Karpas-422 (cell line): ENCODE measurements around the gene BBS9. TPM values are rescaled to one million over a fixed set of nuclear protein-coding genes. Genes with fewer than 3 reads are reported as not detected.

Experiments
- DNase-seq: peaks from one replicate; pipeline ENCODE4 v3.0.0-alpha.2; 2015
- H2AFZ ChIP-seq: fragments of 200-600 bp; sonication (generic); 2 replicates; pipeline ENCODE4 v1.6.1; 2014; ENCODE audit warnings: antibody characterized with exemption, low read length, mixed read lengths
- H3K27ac ChIP-seq: fragments of 200-600 bp; sonication (generic); 2 replicates; pipeline ENCODE4 v1.5.1; 2014; ENCODE audit warnings: mild to moderate bottlenecking, low read length, moderate library complexity
- H3K27me3 ChIP-seq: fragments of 200-600 bp; sonication (generic); 2 replicates; pipeline ENCODE4 v1.6.1; 2014; ENCODE audit warnings: low read length, mixed read lengths
- H3K36me3 ChIP-seq: fragments of 200-600 bp; sonication (generic); 2 replicates; pipeline ENCODE4 v1.6.1; 2014; ENCODE audit warnings: low read length, mixed read lengths; ENCODE audit not compliant: insufficient read depth
- H3K4me1 ChIP-seq: fragments of 200-600 bp; sonication (generic); 2 replicates; pipeline ENCODE4 v1.6.1; 2014; ENCODE audit warnings: mild to moderate bottlenecking, low read length, mixed read lengths
- H3K4me2 ChIP-seq: fragments of 200-600 bp; sonication (generic); 2 replicates; pipeline ENCODE4 v1.6.1; 2014; ENCODE audit warnings: low read length, low read depth, mild to moderate bottlenecking; ENCODE audit not compliant: poor library complexity, severe bottlenecking
- H3K4me3 ChIP-seq: fragments of 200-600 bp; sonication (generic); 2 replicates; pipeline ENCODE4 v1.5.1; 2014; ENCODE audit warnings: mild to moderate bottlenecking, antibody characterized with exemption, low read length, mixed read lengths
- H3K79me2 ChIP-seq: fragments of 200-600 bp; sonication (generic); 2 replicates; pipeline ENCODE4 v1.6.1; 2014; ENCODE audit warnings: mild to moderate bottlenecking, low read length, mixed read lengths
- H3K9ac ChIP-seq: fragments of 200-600 bp; sonication (generic); 2 replicates; pipeline ENCODE4 v1.6.0; 2014; ENCODE audit warnings: low read length
- H3K9me2 ChIP-seq: fragments of 200-600 bp; sonication (generic), shearing (Covaris generic); replicated peaks from 2 replicates; pipeline ENCODE4 v1.6.0; 2014; ENCODE audit warnings: mild to moderate bottlenecking, low read length, moderate library complexity; ENCODE audit not compliant: insufficient read depth
- H3K9me3 ChIP-seq: fragments of 300-700, 200-600 bp; sonication (generic); 2 replicates; pipeline ENCODE4 v1.6.1; 2014; ENCODE audit warnings: low read length, mixed read lengths
- H4K20me1 ChIP-seq: fragments of 200-600 bp; sonication (generic); 2 replicates; pipeline ENCODE4 v1.6.1; 2014; ENCODE audit warnings: mild to moderate bottlenecking, antibody characterized with exemption, low read length, low read depth; ENCODE audit not compliant: insufficient read depth
- total RNA-seq: library from RNA; depleted of rRNA; stranded (reverse); fragments of >200 nt; shearing (Covaris generic); gene quantifications from 2 replicates; pipeline ENCODE4 v1.2.3, GENCODE V29; 2014; ENCODE audit warnings: low replicate concordance

BBS9 gene
- total RNA-seq, 1 experiment from 2014 or later: 13.0 TPM

DNA sequence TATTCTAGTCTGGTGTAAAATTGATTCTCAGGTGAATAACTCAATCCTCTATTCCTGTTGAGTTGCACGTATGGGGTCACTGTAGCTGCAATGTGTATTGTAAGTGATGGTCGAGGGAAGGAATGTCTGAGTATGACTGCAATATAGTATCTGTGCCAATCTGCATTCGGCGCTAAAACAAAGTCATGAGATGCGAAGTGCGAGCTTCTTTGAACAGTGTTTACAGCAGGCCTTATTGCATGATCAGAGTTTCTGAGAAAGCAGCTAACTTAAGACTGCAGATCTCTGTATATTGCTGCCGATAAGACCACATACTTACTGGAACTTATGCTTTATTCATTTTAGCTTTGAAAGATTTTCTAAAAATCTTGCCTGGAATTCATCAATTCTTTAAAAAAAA lies 434.3 kb downstream of the BBS9 start:
- Histone ChIP-seq H4K20me1 (no peaks in the 10 kb centered on the region), H3K27ac (no peak overlapping the region), H2AFZ (no peak overlapping the region), H3K4me1 (no peaks in the 10 kb centered on the region), H3K36me3 (no peaks in the 10 kb centered on the region), H3K27me3 (no peaks in the 10 kb centered on the region), H3K79me2 (no peaks in the 10 kb centered on the region), H3K4me3 (no peak overlapping the region), H3K9me3 (no peaks in the 10 kb centered on the region), H3K9ac (no peak overlapping the region), H3K4me2 (no peak overlapping the region), H3K9me2 (no peaks in the 10 kb centered on the region)
- DNase-seq: no peak

DNA sequence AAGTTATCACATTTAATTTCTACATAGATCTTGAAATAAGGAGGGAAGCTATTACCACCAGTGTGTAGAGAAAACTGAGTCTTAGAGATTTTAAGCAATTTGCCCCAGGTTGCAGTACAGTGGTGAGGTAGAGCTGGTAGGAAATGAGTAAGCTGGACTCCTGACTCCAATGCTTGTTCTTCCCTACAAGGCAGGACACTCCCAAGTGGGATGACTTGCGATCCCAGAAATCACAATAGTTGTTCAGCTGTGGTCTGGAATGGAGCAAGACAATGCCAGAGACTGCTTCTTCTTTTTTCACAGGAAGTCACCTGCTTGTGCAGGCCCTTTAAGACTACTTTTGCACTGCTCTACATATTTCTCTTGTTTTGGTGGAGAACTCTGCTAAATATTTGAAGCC lies 448.8 kb downstream of the BBS9 start:
- Histone ChIP-seq H3K9me2 (no peaks in the 10 kb centered on the region), H3K9ac (no peak overlapping the region), H4K20me1 (no peaks in the 10 kb centered on the region), H3K9me3 (no peaks in the 10 kb centered on the region), H3K27ac (no peak overlapping the region), H2AFZ (no peak overlapping the region), H3K4me3 (no peak overlapping the region), H3K4me2 (no peak overlapping the region), H3K36me3 (no peaks in the 10 kb centered on the region), H3K4me1 (no peaks in the 10 kb centered on the region), H3K79me2 (no peaks in the 10 kb centered on the region), H3K27me3 (no peaks in the 10 kb centered on the region)
- no peak for DNase-seq

DNA sequence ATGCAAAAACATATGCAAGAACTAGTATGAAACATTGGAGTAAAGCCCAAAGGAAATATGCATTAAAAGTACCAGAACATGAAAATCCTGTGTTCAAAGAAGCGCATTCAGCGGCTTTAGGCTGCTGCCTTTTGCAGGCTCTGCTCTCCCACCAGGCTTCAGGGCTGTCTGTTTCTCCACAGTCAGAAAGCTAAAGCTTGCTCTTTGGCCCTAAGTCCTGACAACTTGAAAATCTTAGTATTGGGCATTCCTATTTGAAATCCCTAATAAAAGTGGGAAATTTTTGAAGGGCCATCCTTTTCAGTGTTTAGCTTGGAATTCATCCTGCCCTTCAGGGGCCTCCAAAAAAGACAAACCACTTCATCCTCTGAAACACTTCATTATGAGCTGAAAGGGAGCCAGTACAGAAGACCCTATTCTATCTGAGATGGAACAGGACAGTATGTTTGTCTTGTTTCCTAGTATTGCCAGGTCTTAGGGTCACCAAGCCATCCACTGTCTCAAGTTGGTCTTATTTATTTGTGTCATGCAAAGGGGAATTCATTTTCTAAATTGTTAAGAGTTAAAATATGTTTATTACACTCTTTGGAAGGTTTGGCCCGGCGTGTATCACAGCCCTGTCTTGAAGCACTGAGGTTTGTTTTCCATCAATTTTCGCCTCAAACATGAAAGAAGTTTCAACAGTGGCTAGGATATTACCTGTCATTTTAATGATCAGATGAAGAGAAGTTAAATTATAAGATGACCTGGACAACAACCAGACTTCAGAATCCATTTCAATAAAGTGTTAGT lies 449.7 kb downstream of the BBS9 start:
- no peaks in the 10 kb centered on the region for H4K20me1 ChIP-seq
- H3K27me3 ChIP-seq: no peaks in the 10 kb centered on the region
- DNase-seq: no peak
- no peaks in the 10 kb centered on the region for H3K9me3 ChIP-seq
- no peaks in the 10 kb centered on the region for H3K9me2 ChIP-seq
- H3K4me2 ChIP-seq: no peak overlapping the region
- H3K27ac ChIP-seq: no peak overlapping the region
- no peaks in the 10 kb centered on the region for H3K79me2 ChIP-seq
- no peak overlapping the region for H2AFZ ChIP-seq
- no peak overlapping the region for H3K9ac ChIP-seq
- no peak overlapping the region for H3K4me3 ChIP-seq
- no peaks in the 10 kb centered on the region for H3K36me3 ChIP-seq
- no peaks in the 10 kb centered on the region for H3K4me1 ChIP-seq

DNA sequence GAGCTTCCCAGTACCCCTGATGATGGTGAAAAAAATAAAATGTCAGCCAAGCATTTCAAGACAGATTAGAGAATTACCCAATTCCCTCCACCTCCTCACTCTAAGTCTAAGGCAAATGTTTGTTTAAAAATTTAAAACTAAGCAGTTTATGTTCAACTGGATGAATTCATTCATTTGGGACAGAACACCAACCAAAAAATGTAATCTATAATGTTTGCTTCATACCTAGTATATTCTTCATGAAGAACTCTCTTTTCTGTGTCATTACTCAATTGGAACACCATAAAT lies 450.3 kb downstream of the BBS9 start:
- no peak for DNase-seq

DNA sequence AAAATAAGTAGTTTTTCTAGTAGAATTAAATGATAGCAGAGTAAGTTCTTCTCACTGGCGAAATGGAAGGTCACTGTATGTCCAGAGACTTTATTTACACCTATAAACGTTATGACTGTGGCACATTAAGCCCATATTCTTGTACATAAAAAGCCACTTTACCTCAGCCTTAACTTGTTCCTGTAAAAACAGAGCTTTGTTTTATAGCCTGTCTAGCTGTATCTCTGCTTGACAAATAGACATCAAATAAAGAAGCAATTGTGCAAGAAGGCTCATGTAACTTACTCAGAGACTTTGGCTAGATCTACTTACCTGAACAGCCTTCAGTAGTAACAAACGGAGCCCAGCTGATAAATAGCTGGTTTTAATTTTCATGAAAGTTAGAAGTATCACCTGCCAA lies 451.9 kb downstream of the BBS9 start:
- no peaks in the 10 kb centered on the region for H4K20me1 ChIP-seq
- no peak overlapping the region for H2AFZ ChIP-seq
- H3K79me2 ChIP-seq: no peaks in the 10 kb centered on the region
- no peak overlapping the region for H3K4me2 ChIP-seq
- no peaks in the 10 kb centered on the region for H3K9me3 ChIP-seq
- no peak for DNase-seq
- no peak overlapping the region for H3K27ac ChIP-seq
- no peaks in the 10 kb centered on the region for H3K27me3 ChIP-seq
- H3K4me3 ChIP-seq: no peak overlapping the region
- no peaks in the 10 kb centered on the region for H3K4me1 ChIP-seq
- no peak overlapping the region for H3K9ac ChIP-seq
- H3K9me2 ChIP-seq: no peaks in the 10 kb centered on the region
- no peaks in the 10 kb centered on the region for H3K36me3 ChIP-seq

More for the DNA sequence above, 450.3 kb downstream of the BBS9 start:
- Histone ChIP-seq H3K27ac (no peak overlapping the region), H3K27me3 (no peaks in the 10 kb centered on the region), H3K79me2 (no peaks in the 10 kb centered on the region), H4K20me1 (no peaks in the 10 kb centered on the region), H3K36me3 (no peaks in the 10 kb centered on the region), H2AFZ (no peak overlapping the region), H3K4me1 (no peaks in the 10 kb centered on the region), H3K9me2 (no peaks in the 10 kb centered on the region), H3K9ac (no peak overlapping the region), H3K4me3 (no peak overlapping the region), H3K9me3 (no peaks in the 10 kb centered on the region), H3K4me2 (no peak overlapping the region)

DNA sequence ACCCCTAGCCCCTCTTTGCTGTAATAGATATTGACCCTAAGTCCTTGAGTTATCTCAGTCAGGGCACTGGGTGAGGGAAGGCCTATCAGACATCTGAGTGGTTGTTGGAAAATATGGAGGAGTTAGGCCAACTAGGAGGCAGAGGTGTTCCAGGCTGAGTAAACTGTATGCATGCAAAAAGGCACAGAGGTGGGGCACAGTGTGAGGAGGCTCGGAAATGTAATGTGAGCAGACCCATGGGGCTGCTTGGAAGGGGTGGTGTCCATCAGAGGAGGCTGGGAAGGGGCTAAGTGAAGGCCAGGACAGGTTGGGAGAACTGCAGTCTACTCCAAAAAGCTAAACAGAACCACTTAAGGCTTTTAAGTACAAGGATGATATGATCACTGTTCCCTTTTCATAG lies 452.7 kb downstream of the BBS9 start:
- Histone ChIP-seq H3K9me2 (no peaks in the 10 kb centered on the region), H3K27me3 (no peaks in the 10 kb centered on the region), H4K20me1 (no peaks in the 10 kb centered on the region), H3K79me2 (no peaks in the 10 kb centered on the region), H3K27ac (no peak overlapping the region), H3K36me3 (no peaks in the 10 kb centered on the region), H3K4me3 (no peak overlapping the region), H3K4me1 (no peaks in the 10 kb centered on the region), H3K9me3 (no peaks in the 10 kb centered on the region), H2AFZ (no peak overlapping the region), H3K4me2 (no peak overlapping the region), H3K9ac (no peak overlapping the region)
- DNase-seq: no peak

DNA sequence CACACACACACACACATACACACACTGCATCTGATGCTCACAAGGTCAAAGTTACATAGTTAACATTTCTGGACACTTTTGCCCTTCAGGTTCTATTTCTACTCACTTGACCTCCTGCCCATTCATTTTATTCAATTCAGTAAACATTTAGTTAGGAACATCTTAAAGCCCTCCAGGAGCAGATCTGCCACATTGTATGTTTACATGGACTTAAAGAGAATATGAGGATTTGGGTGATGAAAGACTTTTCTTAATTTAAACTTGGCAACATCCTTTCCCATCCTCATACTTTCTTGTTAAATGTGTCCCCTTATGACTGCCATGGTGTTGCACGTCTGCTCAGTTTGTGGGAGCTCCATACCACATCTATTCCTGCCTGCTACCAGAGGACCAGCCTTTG lies 453.2 kb downstream of the BBS9 start:
- Histone ChIP-seq H3K4me3 (no peak overlapping the region), H3K9me2 (no peaks in the 10 kb centered on the region), H3K9ac (no peak overlapping the region), H3K9me3 (no peaks in the 10 kb centered on the region), H4K20me1 (no peaks in the 10 kb centered on the region), H3K4me1 (no peaks in the 10 kb centered on the region), H3K36me3 (no peaks in the 10 kb centered on the region), H3K4me2 (no peak overlapping the region), H2AFZ (no peak overlapping the region), H3K27ac (no peak overlapping the region), H3K27me3 (no peaks in the 10 kb centered on the region), H3K79me2 (no peaks in the 10 kb centered on the region)
- no peak for DNase-seq

DNA sequence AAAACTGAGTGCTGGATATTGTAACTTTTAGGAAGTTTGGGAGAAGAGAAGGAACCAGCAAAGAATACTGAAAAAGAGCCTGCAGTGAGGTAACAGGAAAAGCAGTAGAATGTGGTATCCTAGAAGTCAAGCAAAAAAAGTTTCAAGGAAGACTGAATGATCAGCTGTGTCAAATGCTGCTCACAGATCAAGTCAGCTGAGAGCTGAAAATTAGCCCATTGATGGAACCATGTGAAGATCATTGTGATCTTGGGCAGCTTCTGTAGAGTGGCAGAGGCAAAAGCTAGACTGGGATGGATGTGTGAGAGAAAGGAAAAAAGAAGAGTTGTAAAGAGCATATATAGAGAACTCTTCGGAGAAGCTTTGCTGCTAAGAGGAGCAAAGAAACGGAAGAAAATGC lies 460.5 kb downstream of the BBS9 start:
- Histone ChIP-seq H3K79me2 (no peaks in the 10 kb centered on the region), H2AFZ (no peak overlapping the region)

More for the DNA sequence above, 460.5 kb downstream of the BBS9 start:
- H3K27me3 ChIP-seq: no peaks in the 10 kb centered on the region
- no peaks in the 10 kb centered on the region for H4K20me1 ChIP-seq
- no peaks in the 10 kb centered on the region for H3K9me3 ChIP-seq
- H3K36me3 ChIP-seq: no peaks in the 10 kb centered on the region
- H3K9ac ChIP-seq: no peak overlapping the region
- H3K27ac ChIP-seq: no peak overlapping the region
- H3K4me3 ChIP-seq: no peak overlapping the region
- H3K9me2 ChIP-seq: no peaks in the 10 kb centered on the region
- no peak overlapping the region for H3K4me2 ChIP-seq
- DNase-seq: no peak
- H3K4me1 ChIP-seq: peaks cover 4% of the 10 kb centered on the region; the same call in 1 of the 2 replicates
